GM21723 (cell line): Measurements from ENCODE around the gene OVCA2.
A peak's percentile ranks its signal among the peaks of the same experiment; 100 is the strongest.

Source experiments
- ATAC-seq: cut with Tn5 transposase; IDR thresholded peaks from one replicate; pipeline ENCODE4 v1.9.1; 2021; ENCODE audit warnings: mild to moderate bottlenecking, moderate library complexity; ENCODE audit not compliant: unreplicated experiment

OVCA2 gene

GRCh38 chr17:2063261-2064146 is 21.7 kb downstream of the OVCA2 start:
- no peak for ATAC-seq

GRCh38 chr17:2064147-2064489 is 22.3 kb downstream of the OVCA2 start:
- no peak for ATAC-seq

GRCh38 chr17:2064520-2064971 is 22.7 kb downstream of the OVCA2 start:
- no peak for ATAC-seq

- no peak for ATAC-seq
Measured at GRCh38 chr17:2064980-2065785, 23.4 kb downstream of the OVCA2 start.

GRCh38 chr17:2065949-2066400 is 24.2 kb downstream of the OVCA2 start:
- no peak for ATAC-seq

GRCh38 chr17:2067048-2067561 is 25.3 kb downstream of the OVCA2 start:
- no peak for ATAC-seq

GRCh38 chr17:2067608-2068024 is 25.8 kb downstream of the OVCA2 start:
- no peak for ATAC-seq

- no peak for ATAC-seq
Measured at GRCh38 chr17:2068031-2068518, 26.3 kb downstream of the OVCA2 start.

- ATAC-seq: no peak
Measured at GRCh38 chr17:2068519-2069051, 26.8 kb downstream of the OVCA2 start.

- ATAC-seq: peak; percentile 72
Measured at GRCh38 chr17:2070241-2071023, 28.6 kb downstream of the OVCA2 start.

GRCh38 chr17:2071024-2071385 is 29.2 kb downstream of the OVCA2 start:
- ATAC-seq: no peak

- ATAC-seq: no peak
Measured at GRCh38 chr17:2071455-2072281, 29.8 kb downstream of the OVCA2 start.

- no peak for ATAC-seq
Measured at GRCh38 chr17:2074919-2075318, 33.1 kb downstream of the OVCA2 start.

GRCh38 chr17:2075336-2076086 is 33.7 kb downstream of the OVCA2 start:
- ATAC-seq: no peak

- no peak for ATAC-seq
Measured at GRCh38 chr17:2076087-2076984, 34.5 kb downstream of the OVCA2 start.

GRCh38 chr17:2077040-2077439 is 35.2 kb downstream of the OVCA2 start:
- ATAC-seq: no peak

- ATAC-seq: no peak
Measured at GRCh38 chr17:2081564-2081963, 39.7 kb downstream of the OVCA2 start.
